HG02759 (cell line): ENCODE data around the gene KCNA1.
A peak's percentile ranks its signal among the peaks of the same experiment; 100 is the strongest.

Source experiments
- ATAC-seq: cut with Tn5 transposase; IDR thresholded peaks from one replicate; pipeline ENCODE4 v1.9.1; 2021; ENCODE audit warnings: mild to moderate bottlenecking, moderate library complexity; ENCODE audit not compliant: unreplicated experiment

The KCNA1 gene

DNA sequence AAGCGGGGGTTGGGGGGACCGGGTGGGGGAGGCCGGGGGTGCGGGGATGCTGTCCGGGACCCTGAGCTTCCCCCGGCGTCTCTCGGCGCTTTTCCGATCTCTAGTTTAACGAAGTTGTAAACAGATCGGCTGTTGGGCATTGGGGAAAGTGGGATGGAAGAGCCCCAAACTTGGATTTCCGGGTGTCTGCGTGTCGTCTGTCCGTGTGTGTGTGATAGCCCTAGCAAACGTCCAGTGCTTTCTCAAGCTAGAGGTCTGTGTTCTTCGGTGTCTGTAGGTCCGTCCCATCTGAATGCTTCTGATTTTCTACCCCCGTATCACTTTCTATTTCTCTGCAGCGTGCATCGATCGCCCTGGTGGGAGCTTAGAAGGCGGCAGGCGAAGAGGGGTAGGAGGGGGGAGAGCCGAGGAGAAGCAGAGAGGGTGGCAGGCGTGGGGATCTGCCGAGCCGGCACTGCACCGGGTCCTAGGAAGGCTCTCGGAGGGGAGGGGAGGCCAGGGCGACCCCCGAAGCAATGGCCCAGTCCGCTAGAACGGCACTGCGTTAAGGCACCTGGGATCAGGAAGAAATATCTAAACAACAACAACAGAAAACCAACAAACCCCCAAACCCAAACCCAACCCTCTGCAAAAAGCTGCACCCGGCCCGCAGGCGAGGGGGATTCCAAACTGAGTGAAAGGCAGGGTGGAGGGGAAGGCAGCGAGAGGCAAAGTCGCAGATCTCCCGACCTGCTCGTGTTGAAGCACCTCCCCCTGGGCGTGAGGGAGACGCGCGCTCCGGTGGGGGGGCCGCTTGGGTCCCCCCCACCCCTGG is 1.0 kb downstream of the KCNA1 start:
- ATAC-seq = no peak

DNA sequence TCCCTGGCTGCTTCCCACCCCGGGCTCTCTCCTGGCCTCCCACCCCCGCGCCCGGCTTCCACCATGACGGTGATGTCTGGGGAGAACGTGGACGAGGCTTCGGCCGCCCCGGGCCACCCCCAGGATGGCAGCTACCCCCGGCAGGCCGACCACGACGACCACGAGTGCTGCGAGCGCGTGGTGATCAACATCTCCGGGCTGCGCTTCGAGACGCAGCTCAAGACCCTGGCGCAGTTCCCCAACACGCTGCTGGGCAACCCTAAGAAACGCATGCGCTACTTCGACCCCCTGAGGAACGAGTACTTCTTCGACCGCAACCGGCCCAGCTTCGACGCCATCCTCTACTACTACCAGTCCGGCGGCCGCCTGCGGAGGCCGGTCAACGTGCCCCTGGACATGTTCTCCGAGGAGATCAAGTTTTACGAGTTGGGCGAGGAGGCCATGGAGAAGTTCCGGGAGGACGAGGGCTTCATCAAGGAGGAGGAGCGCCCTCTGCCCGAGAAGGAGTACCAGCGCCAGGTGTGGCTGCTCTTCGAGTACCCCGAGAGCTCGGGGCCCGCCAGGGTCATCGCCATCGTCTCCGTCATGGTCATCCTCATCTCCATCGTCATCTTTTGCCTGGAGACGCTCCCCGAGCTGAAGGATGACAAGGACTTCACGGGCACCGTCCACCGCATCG is 1.8 kb downstream of the KCNA1 start:
- ATAC-seq = no peak

DNA sequence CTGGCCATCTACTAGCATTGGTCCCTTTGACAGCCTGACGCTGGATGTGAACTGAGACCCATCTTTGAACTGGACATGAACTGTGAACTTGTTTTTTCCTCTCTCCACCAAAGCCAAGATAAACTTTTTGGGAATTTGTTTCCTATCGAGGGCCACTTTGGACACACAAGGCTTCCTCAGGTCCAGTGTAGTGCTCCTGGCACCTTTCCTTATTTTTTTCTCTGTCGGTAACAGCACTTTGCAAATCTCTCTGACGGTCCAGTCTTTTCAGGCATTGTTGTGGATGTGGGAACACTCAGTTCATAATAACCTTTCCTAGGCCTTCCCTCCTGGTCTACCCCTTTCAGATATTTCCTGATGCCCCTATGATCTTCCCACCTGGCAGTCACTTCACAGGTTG is 5.0 kb downstream of the KCNA1 start:
- ATAC-seq = no peak

DNA sequence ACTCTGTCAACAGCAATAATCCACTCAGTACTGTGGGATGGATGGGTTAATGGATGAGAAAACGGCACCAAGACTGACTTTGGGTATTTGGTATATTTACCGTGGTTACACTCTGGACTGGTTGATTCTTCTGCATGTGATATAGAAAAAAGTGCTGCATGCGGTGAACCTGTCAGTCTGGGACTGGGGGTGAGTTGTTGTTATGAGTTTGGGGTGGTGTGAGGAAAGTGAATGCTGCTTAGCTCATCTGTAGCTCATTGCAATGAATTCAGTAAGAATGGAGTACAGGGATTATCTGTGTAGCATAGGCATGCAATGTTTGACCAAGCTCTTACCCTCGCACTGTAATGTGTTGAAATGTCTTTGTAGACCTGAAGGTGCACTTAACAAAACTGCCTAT is 6.0 kb downstream of the KCNA1 start:
- ATAC-seq = no peak

DNA sequence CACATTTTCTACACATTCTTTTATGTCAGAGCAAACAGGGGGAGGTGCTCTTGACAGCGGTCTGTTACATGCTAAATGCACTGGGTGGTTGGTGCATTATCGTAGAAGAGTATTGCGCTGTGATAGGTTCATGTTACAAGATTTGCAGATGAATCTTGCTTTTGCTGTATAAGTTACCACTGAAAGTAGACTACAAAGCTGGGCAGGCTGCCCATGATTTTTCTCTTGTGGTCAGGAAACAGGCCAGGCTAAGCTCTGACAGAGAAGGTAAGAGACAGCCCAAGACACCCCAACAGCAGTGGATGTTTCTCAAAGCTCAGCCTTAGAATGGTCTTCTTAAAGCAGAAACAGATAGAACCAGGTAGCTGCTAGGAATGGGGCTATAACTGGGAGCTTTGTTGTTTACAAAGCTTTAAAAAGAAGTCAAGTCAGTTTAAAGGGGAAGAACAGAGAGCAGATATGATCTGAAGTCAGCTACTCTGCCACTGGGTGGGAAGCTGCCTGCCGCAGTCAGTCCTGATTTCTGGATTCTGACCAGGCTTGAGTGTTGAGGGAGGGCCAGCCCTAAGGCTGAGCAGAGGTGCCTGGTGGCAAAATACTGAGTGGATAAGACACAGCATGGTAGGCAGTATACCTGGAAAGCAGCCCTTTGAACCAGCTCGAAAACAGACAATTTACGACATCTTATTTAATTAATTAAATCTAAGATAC is 9.4 kb downstream of the KCNA1 start:
- no peak for ATAC-seq

DNA sequence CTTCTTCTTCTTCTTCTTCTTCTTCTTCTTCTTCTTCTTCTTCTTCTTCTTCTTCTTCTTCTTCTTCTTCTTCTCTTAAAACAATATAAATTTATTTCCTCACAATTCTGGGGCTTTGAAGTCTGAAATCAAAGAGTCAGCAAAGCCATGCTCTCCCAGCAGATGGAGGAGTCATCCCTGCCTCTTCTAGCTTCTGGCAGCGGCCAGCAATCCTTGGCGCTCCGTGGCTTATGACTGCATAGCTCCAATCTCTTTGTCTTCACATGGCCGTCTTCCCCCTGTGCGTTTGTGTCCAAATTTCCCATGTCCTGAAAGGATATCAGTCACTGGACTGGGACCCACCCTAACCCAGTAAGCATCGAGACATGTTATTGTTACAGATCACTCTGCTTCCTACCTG is 22.9 kb downstream of the KCNA1 start:
- no peak for ATAC-seq

DNA sequence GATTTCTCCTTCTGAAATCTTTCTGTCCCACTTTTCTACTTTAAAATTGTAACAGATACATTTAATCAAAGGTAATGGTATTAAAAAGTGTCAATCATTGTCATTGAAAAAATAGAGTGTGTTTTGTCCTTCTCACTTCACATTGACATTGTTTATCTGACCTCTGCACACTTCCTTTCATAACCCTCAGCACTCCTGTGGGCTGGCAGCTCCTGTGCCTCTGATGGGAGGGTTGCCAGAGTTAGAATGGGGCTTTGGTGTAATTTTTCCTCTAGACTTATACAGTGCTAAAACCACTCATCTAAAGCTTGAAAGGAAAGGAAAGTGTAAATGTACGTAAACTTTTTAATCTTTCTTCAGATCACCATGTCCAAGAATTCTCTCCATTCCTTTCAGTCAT is 23.7 kb downstream of the KCNA1 start:
- no peak for ATAC-seq

DNA sequence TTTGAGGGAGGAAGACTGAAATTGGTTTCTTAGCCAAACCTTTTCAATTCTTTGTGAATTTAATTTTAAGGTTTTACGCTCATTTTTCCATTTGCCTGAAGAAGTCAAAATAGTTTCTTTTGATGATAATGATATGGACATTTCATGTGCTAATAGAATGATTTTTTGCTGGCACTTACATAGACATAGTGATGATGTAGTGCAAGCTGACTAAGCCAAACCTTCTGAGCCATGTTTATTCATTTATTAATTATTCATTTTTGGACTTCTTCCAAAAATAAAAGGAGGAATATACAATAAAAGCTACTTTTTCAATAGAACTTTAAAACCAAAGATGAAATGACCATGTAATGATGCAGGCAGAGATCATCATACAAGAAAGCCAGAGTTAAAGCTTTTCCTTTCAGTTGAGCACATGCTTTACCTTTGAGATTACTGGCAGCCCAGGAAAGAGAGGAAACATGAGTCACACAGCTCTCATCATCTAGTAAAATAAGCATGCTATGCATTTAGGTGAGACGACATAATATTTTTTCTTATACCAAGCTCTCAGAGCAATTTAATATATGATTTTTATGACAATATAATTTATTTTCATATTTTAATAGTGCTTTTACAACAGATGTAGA is 24.8 kb downstream of the KCNA1 start:
- no peak for ATAC-seq

DNA sequence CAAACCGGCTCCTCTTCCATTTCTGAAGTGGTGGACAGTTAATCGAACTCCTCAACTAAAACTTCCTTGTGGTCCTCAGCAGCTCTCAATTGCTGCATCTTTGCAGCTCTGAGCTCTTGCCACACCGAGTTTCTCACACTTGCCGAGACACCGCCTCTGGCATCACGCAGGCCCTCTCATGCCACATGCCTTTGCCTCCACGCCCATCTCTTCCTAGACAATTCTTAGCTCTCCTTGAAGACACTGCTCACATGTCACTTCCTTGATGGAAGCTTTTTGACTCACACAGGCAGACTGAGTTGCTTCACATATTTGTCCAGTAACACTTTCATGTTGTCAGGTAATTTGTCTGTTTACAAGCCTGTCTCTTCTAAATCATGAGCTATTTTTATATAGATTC is 29.2 kb downstream of the KCNA1 start:
- ATAC-seq = no peak

DNA sequence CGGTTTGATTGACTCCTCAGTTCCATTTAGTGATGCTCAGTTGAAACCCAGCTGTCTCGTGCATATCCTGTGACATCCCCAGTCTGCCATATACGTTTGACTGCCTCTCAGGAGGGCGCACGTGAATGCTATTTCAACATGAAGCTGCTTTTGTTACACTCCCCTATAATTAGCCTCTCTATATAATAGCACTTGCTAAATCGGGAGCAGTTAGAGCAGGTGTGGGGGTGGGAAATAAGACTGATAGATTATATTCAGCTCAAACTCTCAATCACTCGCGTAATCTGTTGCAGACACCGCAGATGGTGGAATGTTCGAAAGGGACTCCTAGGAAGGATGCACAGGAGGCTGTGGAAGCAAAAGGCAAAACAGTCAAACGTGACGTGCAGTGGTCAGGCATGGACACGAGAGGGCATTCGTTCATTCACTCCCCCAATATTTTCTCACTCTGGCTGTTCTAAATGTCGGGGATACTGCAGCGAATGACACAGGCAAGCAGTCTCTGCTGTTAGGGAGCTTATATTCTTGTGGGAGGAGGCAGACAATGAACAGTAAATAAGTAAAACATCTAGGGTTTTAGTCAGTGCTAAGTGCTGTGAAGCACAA is 29.8 kb downstream of the KCNA1 start:
- ATAC-seq = no peak

DNA sequence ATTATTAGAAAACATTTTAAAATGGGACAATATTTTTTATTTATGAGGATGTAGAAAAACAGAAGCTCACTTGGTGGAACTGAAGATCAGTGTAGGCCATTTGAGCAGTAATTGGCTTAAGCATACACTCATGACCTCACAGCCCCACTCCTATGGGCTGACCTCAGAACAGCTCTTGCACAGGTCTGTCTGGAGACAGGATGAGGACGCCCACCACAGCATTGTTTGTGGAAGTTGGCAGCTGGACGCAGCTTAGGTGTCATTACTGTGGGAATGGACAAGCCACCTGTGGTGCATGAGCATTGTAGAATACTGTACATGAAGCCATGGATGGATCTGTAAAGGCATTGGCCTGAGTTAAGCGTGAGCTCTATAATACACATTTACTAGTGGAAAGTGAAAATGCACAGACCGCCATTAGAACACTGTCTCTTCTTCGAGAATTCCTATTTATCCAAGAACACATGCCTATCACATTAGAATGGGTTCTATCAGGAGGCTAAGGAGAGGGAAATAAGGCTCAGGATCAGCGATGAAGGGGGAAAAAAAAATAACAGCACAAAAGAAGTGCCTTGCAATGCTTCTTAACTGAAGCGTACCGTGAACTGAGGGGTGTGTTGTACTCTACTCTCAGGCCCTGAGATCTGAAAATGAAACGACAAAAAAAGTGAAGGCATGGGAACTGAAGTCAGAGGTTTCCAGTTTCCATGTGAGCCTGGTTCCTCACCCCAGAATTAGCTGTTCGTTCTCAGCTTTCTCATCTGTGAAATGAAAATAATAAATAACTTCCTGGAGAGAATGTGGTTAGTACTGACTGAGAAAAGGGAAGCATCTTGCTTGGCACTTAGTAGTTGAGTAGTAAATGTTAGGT is 33.6 kb downstream of the KCNA1 start:
- ATAC-seq = peak; percentile 76

DNA sequence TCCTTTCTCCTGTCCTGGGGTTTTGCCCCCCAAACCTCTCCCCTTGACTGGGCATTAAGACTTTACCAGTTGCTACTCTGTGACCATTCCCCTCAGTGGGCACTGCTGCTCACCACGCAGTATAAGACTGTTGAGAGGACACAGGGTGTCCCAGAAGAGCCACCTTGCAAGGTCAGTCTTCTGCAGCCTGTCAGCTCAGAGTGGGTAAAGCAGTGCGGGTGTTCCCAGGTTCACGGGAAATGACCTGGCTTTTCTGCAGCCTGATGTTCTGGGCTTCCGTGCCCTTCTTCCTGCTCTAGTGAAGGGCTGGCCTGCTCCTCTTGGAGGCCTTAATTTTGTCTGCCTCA is 34.2 kb downstream of the KCNA1 start:
- ATAC-seq = peak; percentile 30

DNA sequence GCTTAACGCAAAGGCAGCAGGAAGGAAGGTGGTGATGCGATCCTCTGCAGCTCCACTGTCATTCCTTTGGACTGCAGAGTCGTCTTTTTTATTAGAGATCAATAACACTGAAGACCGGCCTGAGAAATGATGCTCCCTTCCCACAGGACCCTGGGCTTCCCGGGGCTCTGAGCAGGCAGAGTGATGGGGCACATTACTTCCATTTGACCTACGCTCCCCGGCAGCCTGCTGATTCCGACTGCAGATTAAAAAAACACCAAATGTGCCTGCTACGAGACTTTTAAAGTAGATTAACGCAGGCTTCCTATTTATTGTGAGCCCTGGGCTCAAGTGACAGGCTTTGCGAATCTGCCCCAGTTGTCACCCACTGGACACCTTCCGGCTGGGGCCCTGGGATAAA is 37.5 kb downstream of the KCNA1 start:
- ATAC-seq = no peak

DNA sequence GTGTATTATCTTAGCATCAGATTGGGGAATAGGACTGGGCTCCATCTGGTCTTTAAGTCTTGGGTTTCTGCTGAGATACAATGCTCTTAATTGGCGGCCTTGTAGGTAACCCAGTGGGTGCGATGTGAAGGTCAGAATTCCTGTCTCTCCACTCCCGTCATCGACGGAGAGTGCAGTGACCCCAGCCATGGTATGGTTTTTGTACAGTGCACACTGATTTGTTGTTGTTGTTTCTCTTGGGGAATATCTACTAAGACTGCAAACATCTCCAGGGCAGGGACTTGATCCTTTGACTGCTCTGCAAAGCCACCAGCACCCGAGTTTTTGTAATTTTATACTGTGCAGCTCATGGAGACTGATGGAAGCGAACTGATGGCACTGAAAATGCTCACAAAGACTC is 41.4 kb downstream of the KCNA1 start:
- ATAC-seq = no peak

DNA sequence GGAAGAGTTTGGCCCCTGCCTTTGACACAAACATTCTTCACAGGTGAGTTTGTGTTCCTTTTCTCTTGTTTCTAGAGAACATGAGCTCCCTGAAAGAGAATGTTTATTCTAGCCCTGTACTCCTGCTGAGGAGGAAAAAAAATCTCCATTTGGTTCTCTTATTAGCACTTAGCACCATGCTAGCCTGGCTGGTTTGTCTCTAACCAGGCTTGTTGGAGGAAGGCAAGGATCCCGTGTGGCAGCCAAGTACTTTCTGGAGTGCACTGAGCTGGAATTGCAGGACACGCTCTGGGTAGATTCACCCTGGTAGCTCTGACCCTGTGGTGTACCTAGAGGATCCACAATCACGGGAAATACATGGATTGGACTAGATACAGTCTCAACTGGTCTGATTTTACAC is 41.9 kb downstream of the KCNA1 start:
- ATAC-seq = no peak

DNA sequence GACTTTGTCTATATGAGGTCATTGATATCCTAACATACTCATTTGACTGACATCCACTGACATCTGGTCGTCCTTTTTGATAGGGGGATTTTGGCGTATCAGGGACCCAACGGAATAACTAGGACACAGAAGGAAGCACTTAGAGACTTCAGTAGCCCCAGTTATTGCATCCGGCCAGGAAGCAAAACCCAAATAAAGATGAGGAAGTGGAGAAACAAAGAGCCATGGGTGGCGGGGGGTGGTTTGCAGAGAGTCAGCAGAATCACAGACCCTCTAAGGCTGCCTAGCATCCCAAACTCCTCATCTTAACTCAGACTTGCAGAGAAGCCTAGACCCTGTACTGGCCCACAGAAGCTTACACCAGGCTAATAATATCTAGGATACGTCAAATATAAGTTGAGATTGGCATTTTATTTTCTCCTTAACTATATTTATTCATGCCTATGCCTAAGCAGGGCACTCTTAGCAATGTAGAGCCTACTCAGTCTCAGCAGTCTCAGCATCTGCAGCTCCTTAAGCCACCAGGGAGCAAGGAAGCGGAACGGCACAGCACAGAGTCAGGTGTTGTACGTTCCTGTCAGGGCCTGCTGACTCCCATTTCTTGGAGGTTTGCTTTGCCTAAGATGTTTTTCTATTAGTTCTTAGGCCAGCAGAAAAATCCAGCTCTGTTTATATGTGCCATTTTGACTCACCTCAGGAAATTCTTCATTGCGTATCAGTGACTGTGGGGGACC is 45.1 kb downstream of the KCNA1 start:
- no peak for ATAC-seq

DNA sequence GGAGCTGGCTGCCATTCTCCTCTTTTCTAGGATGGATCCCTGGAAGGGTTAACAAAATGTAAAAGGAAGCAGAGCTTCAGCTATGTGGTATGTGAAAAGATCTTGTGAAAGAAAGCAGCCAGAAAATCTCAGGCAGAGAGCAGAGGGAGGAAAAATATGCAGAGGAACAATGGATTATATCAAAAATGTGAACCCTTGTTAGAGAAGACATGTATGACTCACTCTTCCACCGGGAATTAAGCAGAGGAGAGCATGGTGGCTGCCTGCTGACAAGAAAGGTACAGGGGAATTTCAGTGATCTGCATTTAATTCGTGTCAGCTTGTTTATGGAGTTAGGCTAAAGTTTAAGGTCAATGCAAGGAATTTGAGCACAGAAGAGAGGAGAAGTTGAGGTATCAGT is 46.3 kb downstream of the KCNA1 start:
- ATAC-seq = no peak

DNA sequence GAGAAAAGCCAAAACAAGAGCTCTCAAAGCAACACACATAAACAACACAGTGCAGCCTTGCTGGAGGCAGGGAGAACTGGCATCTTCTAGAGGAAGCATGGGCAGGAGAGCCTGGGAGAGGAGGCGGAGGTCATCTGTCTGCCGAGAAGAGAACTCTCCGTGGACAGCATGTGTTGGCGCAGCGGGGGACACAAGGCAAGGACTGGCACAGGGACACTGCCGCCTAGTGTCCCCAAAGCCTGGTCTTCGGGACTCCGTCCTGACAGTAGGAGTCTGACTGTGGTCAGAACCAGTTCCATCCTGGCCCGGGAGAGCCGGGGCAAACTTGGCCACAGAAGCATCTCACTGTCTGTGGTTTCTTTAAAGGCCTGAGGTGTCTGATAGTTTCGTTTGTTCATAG is 47.3 kb downstream of the KCNA1 start:
- no peak for ATAC-seq

DNA sequence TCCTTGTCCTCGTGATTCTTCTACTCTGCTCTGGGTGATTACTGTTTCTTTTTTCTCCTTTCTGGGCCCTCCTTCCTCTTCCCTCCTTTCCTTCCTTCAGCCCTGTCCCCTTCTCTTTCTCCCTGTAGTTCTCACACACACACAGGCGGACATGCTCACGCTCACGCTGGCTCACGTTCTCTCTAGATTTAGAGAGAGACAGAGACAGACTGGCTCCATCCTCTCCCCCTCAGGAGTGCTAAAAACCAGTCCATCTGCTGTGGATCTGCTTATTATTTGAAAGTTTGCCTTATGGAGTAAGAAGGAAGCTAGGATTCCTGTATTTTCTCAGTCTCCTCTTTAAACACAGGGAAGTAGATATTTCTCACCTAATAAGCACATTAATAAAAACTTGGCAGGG is 48.1 kb downstream of the KCNA1 start:
- ATAC-seq = no peak
